ENCODE results near the gene SLIT3. TPM values are rescaled to one million over a fixed set of nuclear protein-coding genes. Genes with fewer than 3 reads are reported as not detected.

Gene SLIT3
- polyA plus RNA-seq, 1 of the 3 experiments (the other 2 are of a cell fraction) = 119 TPM

DNA sequence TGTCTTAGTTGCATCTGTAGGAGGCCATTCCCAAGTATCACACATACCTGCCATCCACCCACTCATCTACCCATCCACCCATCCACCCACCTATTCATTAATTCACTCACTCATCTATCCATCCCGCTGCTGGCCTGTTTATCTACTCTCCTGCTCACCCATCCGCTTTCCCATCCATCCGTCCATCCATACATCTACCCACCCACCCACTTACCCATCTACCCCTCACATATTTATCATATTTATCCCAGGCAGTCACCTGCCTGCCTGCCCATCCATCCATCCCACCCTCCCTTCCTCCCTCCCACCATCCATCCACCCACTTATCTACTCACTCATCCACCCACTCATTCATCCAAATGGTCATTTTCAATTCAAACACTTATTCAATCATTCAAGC is 577.9 kb downstream of the SLIT3 start:
- Histone ChIP-seq H3K4me1 (ENCODE audit: control insufficient read depth in 1 of 2, insufficient read depth in 2 of 2, low read depth in 1 of 2, low read length in 1 of 2) (peaks cover 0 to 9% of the 10 kb centered on the region in 2 experiments; a peak in 1 of 4 replicates), H4K20me1 (ENCODE audit: insufficient read depth) (no peaks in the 10 kb centered on the region), H3K9me2 (no peaks in the 10 kb centered on the region), H3K4me3 (ENCODE audit: low read depth in 2 of 2, low read length in 1 of 2) (no peak overlapping the region), H3F3A (replicated peaks; ENCODE audit: insufficient read depth) (no peaks in the 10 kb centered on the region), H2AFZ (ENCODE audit: low read depth) (no peak overlapping the region), H3K4me2 (no peak overlapping the region), H3K9me3 (no peaks in the 10 kb centered on the region), H3K27ac (ENCODE audit: low read depth in 2 of 2, low read length in 1 of 2) (no peak overlapping the region), H3K79me2 (ENCODE audit: insufficient read depth) (no peaks in the 10 kb centered on the region), H3K27me3 (ENCODE audit: insufficient read depth) (no peaks in the 10 kb centered on the region), H3K36me3 (replicated peaks in 1 of 2; ENCODE audit: control insufficient read depth in 1 of 2, insufficient read depth in 2 of 2, low read length in 1 of 2) (peaks cover 29 to 67% of the 10 kb centered on the region in 2 experiments), H3K9ac (no peak overlapping the region)
- TF ChIP-seq TAF1 (IDR thresholded peaks at IDR 0.05; ENCODE audit: borderline replicate concordance, low read depth, low read length) = no peak
- TF ChIP-seq SMC3 (IDR thresholded peaks at IDR 0.05; ENCODE audit: low read depth, low read length) = no peak
- no peak for TF ChIP-seq MXI1 (IDR thresholded peaks at IDR 0.05; ENCODE audit: low read depth, low read length)
- TF ChIP-seq, protein P1, sequence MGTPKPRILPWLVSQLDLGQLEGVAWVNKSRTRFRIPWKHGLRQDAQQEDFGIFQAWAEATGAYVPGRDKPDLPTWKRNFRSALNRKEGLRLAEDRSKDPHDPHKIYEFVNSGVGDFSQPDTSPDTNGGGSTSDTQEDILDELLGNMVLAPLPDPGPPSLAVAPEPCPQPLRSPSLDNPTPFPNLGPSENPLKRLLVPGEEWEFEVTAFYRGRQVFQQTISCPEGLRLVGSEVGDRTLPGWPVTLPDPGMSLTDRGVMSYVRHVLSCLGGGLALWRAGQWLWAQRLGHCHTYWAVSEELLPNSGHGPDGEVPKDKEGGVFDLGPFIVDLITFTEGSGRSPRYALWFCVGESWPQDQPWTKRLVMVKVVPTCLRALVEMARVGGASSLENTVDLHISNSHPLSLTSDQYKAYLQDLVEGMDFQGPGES (IDR thresholded peaks at IDR 0.05; ENCODE audit: low read depth, low read length) = no peak
- TF ChIP-seq RCOR1 (IDR thresholded peaks at IDR 0.05; ENCODE audit: low read length) = no peak
- TF ChIP-seq FOXJ3 (CRISPR knock-in tag; IDR thresholded peaks at IDR 0.05) = no peak
- TF ChIP-seq TEAD4 (IDR thresholded peaks at IDR 0.05; ENCODE audit: borderline replicate concordance, insufficient read depth) = no peak
- no peak for TF ChIP-seq ZBTB33 (IDR thresholded peaks at IDR 0.05; ENCODE audit: borderline replicate concordance, low read depth)
- TF ChIP-seq, protein P2, sequence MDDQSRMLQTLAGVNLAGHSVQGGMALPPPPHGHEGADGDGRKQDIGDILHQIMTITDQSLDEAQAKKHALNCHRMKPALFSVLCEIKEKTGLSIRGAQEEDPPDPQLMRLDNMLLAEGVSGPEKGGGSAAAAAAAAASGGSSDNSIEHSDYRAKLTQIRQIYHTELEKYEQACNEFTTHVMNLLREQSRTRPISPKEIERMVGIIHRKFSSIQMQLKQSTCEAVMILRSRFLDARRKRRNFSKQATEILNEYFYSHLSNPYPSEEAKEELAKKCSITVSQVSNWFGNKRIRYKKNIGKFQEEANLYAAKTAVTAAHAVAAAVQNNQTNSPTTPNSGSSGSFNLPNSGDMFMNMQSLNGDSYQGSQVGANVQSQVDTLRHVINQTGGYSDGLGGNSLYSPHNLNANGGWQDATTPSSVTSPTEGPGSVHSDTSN (IDR thresholded peaks at IDR 0.05) = no peak
- TF ChIP-seq, protein P3, sequence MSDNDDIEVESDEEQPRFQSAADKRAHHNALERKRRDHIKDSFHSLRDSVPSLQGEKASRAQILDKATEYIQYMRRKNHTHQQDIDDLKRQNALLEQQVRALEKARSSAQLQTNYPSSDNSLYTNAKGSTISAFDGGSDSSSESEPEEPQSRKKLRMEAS (IDR thresholded peaks at IDR 0.05; ENCODE audit: low read depth) = no peak
- 96% methylated on average over 3 of the region's 3 CpGs for whole genome bisulfite sequencing (ENCODE audit: low lambda C conversion rate)
- ChIA-PET POLR2A (no interaction called here), CTCF (interaction anchor here (1.6 kb wide), 1 partner anchor 16 kb away, joined by 4 read pairs; no protein-coding TSS in a partner anchor)
- DNase-seq = no peak

DNA sequence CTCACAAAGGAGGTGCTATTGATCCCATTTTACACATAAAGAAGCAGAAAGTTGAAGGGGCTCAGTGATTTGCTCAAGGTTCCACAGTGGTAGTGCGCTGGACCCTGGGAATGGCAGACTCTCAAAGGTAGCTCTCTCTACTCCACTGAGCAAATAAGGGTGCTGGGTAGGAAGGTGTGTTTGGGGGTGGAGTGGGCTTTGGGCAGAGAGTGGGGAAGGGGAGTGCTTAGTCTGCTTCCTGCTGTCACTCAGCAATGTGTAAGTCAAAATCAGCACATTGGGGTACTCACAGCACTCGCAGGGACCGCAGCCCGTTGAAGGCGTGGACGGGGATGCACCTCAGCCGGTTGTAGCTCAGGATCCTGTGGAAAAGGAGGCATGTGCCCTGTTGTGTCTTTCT is 579.0 kb downstream of the SLIT3 start:
- Histone ChIP-seq H4K20me1 (ENCODE audit: insufficient read depth) (no peaks in the 10 kb centered on the region), H2AFZ (ENCODE audit: low read depth) (no peak overlapping the region), H3K79me2 (ENCODE audit: insufficient read depth) (no peaks in the 10 kb centered on the region), H3K9me3 (no peaks in the 10 kb centered on the region), H3F3A (replicated peaks; ENCODE audit: insufficient read depth) (no peaks in the 10 kb centered on the region), H3K27me3 (ENCODE audit: insufficient read depth) (no peaks in the 10 kb centered on the region), H3K9ac (no peak overlapping the region), H3K27ac (ENCODE audit: low read depth in 2 of 2, low read length in 1 of 2) (no peak overlapping the region; a peak in 1 of 4 replicates), H3K4me2 (no peak overlapping the region), H3K4me1 (ENCODE audit: control insufficient read depth in 1 of 2, insufficient read depth in 2 of 2, low read depth in 1 of 2, low read length in 1 of 2) (peaks cover 0 to 9% of the 10 kb centered on the region in 2 experiments; a peak in 1 of 4 replicates), H3K9me2 (no peaks in the 10 kb centered on the region), H3K36me3 (replicated peaks in 1 of 2; ENCODE audit: control insufficient read depth in 1 of 2, insufficient read depth in 2 of 2, low read length in 1 of 2) (peaks cover 29 to 64% of the 10 kb centered on the region in 2 experiments), H3K4me3 (ENCODE audit: low read depth in 2 of 2, low read length in 1 of 2) (no peak overlapping the region)
- POLR2A ChIA-PET = no interaction called here
- CTCF ChIA-PET = no interaction called here
- TF ChIP-seq ZBTB33 (IDR thresholded peaks at IDR 0.05; ENCODE audit: borderline replicate concordance, low read depth) = no peak
- TF ChIP-seq USF2 (IDR thresholded peaks at IDR 0.05; ENCODE audit: borderline replicate concordance, low read depth, low read length) = no peak
- TF ChIP-seq FOSL2 (IDR thresholded peaks at IDR 0.05; ENCODE audit: borderline replicate concordance, low read depth) = no peak
- DNase-seq = no peak
- 96% methylated on average over 7 of the region's 7 CpGs for WGBS (ENCODE audit: low lambda C conversion rate)

All from SK-N-SH (cell line).